ENCODE results near the gene ZNF649. TPM values are rescaled to one million over a fixed set of nuclear protein-coding genes. Genes with fewer than 3 reads are reported as not detected.

Gene ZNF649
- total RNA-seq (2022; extraction: Qiagen RNA extraction): 0.08 to 0.36 TPM (median 0.27 TPM) in 5 replicates

GRCh38 chr19:51904331-51905165, at the start of gene ZNF649:
ZNF649 (minus strand) TSS chr19:51905017; CDS start chr19:51900107, 4,910 bp downstream.

GRCh38 chr19:51926784-51927741, 22.2 kb upstream of the ZNF649 start, which contains the start of gene ZNF613:
ZNF613 (plus strand) TSS chr19:51927472; CDS start chr19:51936221, 8,749 bp downstream.

GRCh38 chr19:51887522-51888498, 17.0 kb downstream of the ZNF649 start, which contains the start of gene ZNF577:
ZNF577 (minus strand) TSS chr19:51887951; CDS start chr19:51880382, 7,569 bp downstream.

Other genes with a start within 250 kb of the ZNF649 start
- gene SPACA6, start 211.7 kb downstream of the ZNF649 start, total RNA-seq (2022; extraction: Qiagen RNA extraction): 11.6 to 14.2 TPM (median 12.3 TPM) in 5 replicates
- 0.03 TPM in 1 of 5 replicates, not detected in the others for gene HAS1, start 181.0 kb downstream of the ZNF649 start, total RNA-seq (2022; extraction: Qiagen RNA extraction)
- 0.09 to 0.19 TPM (median 0.15 TPM) in 5 replicates for gene FPR1, start 153.1 kb downstream of the ZNF649 start, total RNA-seq (2022; extraction: Qiagen RNA extraction)
- not detected in 5 replicates for gene FPR2, start 143.8 kb downstream of the ZNF649 start, total RNA-seq (2022; extraction: Qiagen RNA extraction)
- gene FPR3, start 109.9 kb downstream of the ZNF649 start, total RNA-seq (2022; extraction: Qiagen RNA extraction): not detected in 5 replicates
- gene ZNF577, start 17.1 kb downstream of the ZNF649 start, total RNA-seq (2022; extraction: Qiagen RNA extraction): 0.03 to 0.07 TPM in 2 of 5 replicates, not detected in the others
- 0.82 to 1.7 TPM (median 0.93 TPM) in 5 replicates for gene ZNF613, start 22.5 kb upstream of the ZNF649 start, total RNA-seq (2022; extraction: Qiagen RNA extraction)
- gene ZNF350, start 81.8 kb upstream of the ZNF649 start, total RNA-seq (2022; extraction: Qiagen RNA extraction): 3.4 to 5.1 TPM (median 3.5 TPM) in 5 replicates
- gene ZNF615, start 103.2 kb upstream of the ZNF649 start, total RNA-seq (2022; extraction: Qiagen RNA extraction): 3.1 to 4.8 TPM (median 4.0 TPM) in 5 replicates
- 2.5 to 3.5 TPM (median 2.9 TPM) in 5 replicates for gene ZNF614, start 123.4 kb upstream of the ZNF649 start, total RNA-seq (2022; extraction: Qiagen RNA extraction)
- 1.4 to 1.9 TPM (median 1.5 TPM) in 5 replicates for gene ZNF432, start 143.8 kb upstream of the ZNF649 start, total RNA-seq (2022; extraction: Qiagen RNA extraction)
- gene ZNF841, start 190.7 kb upstream of the ZNF649 start, total RNA-seq (2022; extraction: Qiagen RNA extraction): 1.6 to 1.9 TPM (median 1.8 TPM) in 5 replicates
- gene ZNF616, start 234.9 kb upstream of the ZNF649 start, total RNA-seq (2022; extraction: Qiagen RNA extraction): 0.41 to 1.1 TPM (median 0.82 TPM) in 5 replicates

All from A549 treated with AZD2906 at 1 μM for 4 hours (cell line).